SH-SY5Y (cell line): ENCODE measurements around the gene CDH10.

Experiments used
- GATA2 ChIP-seq: IDR thresholded peaks from 2 replicates; pipeline ENCODE4 v1.6.1; 2011; ENCODE audit warnings: mild to moderate bottlenecking, low read depth, low read length
- GATA3 ChIP-seq: IDR thresholded peaks from 2 replicates; pipeline ENCODE4 v1.6.1; 2011; ENCODE audit warnings: low read depth, mild to moderate bottlenecking, low read length, moderate library complexity

DNA sequence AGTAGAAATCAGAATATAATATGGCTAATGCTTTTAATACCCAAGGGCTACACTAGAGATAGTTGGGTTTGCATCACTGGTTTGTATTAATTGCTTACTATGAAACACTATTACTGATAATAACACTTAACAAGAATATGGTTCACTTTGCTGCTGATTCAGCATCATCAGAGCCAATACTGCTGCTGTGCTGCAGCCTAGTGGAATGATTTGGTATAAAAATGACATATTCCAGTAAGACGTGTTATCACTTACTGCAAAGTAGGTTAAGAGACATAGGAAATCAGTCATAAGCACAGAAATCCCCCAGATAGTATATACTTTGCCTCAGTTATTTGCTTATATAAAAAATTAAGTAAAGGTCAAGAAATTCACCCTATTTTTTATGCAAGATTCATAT, 2.8 kb downstream of the CDH10 start:
- no peak for TF ChIP-seq GATA3
- TF ChIP-seq GATA2: no peak
